Naive B cell (primary cell): Measurements from ENCODE around the gene CCL21. TPM values are rescaled to one million over a fixed set of nuclear protein-coding genes. Genes with fewer than 3 reads are reported as not detected.
A peak's percentile ranks its signal among the peaks of the same experiment; 100 is the strongest.

Experiments used
- ATAC-seq, 2 donors: fragments of 150-1000 bp; cut with Tn5 transposase; 2 replicates each; pipeline ENCODE4 v1.10.0; 2021; ENCODE audit warnings: low read depth in 2 of 2, mild to moderate bottlenecking in 2 of 2, moderate library complexity in 2 of 2
- DNase-seq: peaks from one replicate; pipeline ENCODE4 v3.0.0; 2022
- H3K27ac Mint-ChIP-seq, 6 donors: one replicate each; pipeline ENCODE4 v1.8.0; 2020 to 2022; ENCODE audit warnings: mild to moderate bottlenecking in 6 of 6, mixed read lengths in 6 of 6, moderate library complexity in 5 of 6, inconsistent platforms in 2 of 6
- H3K27me3 Mint-ChIP-seq, 3 donors: one replicate each; pipeline ENCODE4 v1.8.0; 2021 to 2022; ENCODE audit warnings: mixed read lengths in 3 of 3, mild to moderate bottlenecking in 1 of 3
- H3K36me3 Mint-ChIP-seq, 2 donors: one replicate each; pipeline ENCODE4 v1.8.0; 2020 to 2022; ENCODE audit warnings: mixed read lengths in 2 of 2, inconsistent platforms in 1 of 2, mild to moderate bottlenecking in 1 of 2
- H3K4me1 Mint-ChIP-seq, 3 donors: one replicate each; pipeline ENCODE4 v1.8.0; 2020 to 2022; ENCODE audit warnings: mixed read lengths in 3 of 3, inconsistent platforms in 1 of 3, mild to moderate bottlenecking in 1 of 3, moderate library complexity in 1 of 3
- H3K4me3 Mint-ChIP-seq, 8 donors: one replicate each; pipeline ENCODE4 v1.8.0; 2020 to 2022; ENCODE audit warnings: mild to moderate bottlenecking in 8 of 8, mixed read lengths in 8 of 8, moderate library complexity in 8 of 8, inconsistent platforms in 2 of 8
- H3K9me3 Mint-ChIP-seq, 7 donors: one replicate each; pipeline ENCODE4 v1.8.0; 2020 to 2022; ENCODE audit warnings: mixed read lengths in 7 of 7, mild to moderate bottlenecking in 5 of 7, inconsistent platforms in 2 of 7, moderate library complexity in 1 of 7
- polyA plus RNA-seq, 6 donors: library from polyadenylated mRNA; unstranded; fragments of 300-500 nt; fragmentation: Illumina TruSeq; gene quantifications; one replicate each; pipeline ENCODE4 v1.2.3, GENCODE V29; 2021; ENCODE audit warnings: low read depth in 6 of 6

CCL21 gene
- polyA plus RNA-seq, 6 donors from 2014 or later: not detected

DNA sequence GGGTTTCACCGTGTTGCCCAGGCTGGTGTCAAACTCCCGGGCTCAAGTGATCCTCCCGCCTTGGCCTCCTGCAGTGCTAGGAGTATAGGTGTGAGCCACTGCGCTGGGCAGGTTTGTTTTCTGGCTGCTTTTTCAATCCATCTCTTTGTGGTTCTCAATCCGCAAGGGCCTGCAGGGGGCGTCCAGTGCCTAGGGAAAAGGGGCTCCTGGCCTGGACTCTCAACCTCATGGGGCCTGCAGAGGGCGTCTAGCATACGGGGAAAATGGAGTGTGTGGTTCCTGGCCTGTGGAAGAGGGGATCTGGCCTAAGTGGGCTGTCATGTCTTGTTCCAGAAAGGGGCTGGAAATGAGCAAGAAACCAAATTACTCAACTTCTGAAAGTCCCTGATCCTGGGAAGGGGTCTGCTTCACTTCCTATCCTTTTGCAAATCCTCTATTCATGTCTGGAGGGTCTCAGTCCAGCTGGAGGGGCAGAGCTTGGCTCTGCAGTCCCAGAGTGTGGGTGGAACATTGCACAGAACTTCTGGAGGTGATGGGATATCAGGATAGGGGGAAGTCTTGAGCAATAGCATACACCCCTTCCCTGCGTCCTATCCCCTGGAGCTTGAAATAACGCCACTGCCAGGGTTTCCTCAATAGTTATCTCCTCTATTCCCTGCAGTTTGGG, 34.8 kb downstream of the CCL21 start:
- peak; percentile 42 to 55 for ATAC-seq
- Mint-ChIP-seq H3K36me3 (peaks cover 0 to 5% of the 10 kb centered on the region in 2 donors), H3K27ac (peak overlapping the region in 2 of 6 donors; percentile 7 to 10), H3K4me1 (peaks cover 0 to 4% (median 0%) of the 10 kb centered on the region in 3 donors), H3K27me3 (no peaks in the 10 kb centered on the region), H3K9me3 (peaks cover 0 to 9% (median 4%) of the 10 kb centered on the region in 7 donors), H3K4me3 (no peak overlapping the region)
- DNase-seq: peak; percentile 20

DNA sequence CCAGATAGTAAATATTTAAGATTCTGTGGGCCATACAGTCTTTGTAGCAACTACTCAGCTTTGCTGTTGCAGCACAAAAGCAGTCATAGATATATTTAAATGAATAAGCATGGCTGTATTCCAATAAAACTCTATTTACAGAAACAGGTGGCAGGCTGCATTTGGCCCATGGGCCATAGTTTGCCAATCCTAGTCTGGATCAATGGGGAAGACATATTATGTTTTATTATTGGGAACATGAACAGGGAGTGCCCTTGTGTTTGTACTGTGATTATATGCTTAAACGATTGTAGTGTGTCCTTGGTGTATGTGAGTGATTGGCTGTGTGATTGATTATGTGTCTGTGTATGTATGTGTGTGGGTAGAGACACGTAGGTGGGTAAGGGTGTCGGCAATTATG, 35.5 kb downstream of the CCL21 start:
- ATAC-seq (no peak), DNase-seq (no peak)
- Mint-ChIP-seq H3K27me3 (no peaks in the 10 kb centered on the region), H3K27ac (peak overlapping the region in 1 of 6 donors; percentile 13), H3K36me3 (peaks cover 3 to 9% of the 10 kb centered on the region in 2 donors), H3K9me3 (peaks cover 3 to 16% (median 9%) of the 10 kb centered on the region in 7 donors), H3K4me1 (peaks cover 0 to 4% (median 0%) of the 10 kb centered on the region in 3 donors), H3K4me3 (no peak overlapping the region)

DNA sequence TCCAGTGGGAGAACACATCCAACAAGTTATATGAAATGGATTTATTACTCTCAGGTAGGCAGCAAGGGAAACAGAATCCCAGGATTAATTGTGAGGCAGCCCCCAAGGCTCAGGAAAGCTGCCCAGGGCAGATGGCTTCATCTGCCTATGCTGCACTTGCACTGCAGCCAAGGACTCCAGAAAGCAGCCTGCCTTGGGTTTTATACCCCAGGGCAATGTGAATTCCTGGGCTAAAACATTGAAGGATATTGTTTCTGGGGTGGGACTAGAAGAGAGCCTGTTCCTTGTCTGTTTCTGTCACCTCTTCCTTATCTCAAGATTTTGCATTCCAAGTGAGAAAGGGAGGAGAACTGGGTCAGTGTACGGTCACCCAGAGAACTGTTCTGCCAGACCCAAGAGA, 38.6 kb downstream of the CCL21 start:
- H3K4me3 Mint-ChIP-seq: no peak overlapping the region
- H3K27me3 Mint-ChIP-seq: no peaks in the 10 kb centered on the region
- DNase-seq (no peak), ATAC-seq (no peak)
- H3K27ac Mint-ChIP-seq: no peak overlapping the region
- peaks cover 0 to 7% (median 6%) of the 10 kb centered on the region in 3 donors for H3K4me1 Mint-ChIP-seq
- H3K36me3 Mint-ChIP-seq: peaks cover 10 to 13% of the 10 kb centered on the region in 2 donors
- peaks cover 9 to 21% (median 14%) of the 10 kb centered on the region in 7 donors for H3K9me3 Mint-ChIP-seq

DNA sequence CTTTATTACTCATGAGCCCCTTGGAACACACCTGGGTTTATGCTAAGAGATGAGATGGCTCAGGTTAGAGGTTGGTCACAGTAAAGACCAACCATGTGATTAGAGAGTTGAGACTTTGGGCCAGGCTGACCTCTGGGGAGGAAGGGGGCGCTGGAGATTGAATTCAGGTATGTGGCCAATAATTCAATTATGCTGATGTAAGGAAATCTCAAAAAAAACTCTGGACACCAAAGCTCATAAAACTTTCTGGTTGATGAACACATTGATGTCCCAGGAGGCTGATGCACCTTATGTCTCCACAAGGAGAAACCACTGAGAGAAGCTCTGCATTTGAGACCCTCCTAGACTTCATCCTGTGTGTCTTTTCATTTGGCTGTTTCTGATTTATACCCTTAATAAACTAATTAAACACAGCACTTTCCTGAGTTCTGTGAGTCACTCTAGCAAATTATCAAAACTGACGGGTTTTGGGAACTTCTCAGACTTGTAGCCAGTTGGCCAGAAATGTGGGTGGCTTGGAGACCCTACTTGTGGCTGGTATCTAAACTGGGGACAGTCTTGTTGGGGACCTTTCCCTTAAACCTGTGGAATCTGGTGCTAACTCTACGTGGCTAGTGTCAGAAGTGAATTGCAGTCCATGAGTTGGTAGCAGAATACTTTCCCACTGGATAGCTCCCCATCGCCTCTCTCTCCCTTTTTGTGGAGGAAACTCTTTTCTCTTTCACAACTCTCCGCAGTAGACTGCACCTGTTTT, 40.0 kb downstream of the CCL21 start:
- no peak for DNase-seq
- Mint-ChIP-seq H3K4me1 (peaks cover 9 to 15% (median 14%) of the 10 kb centered on the region in 3 donors), H3K27ac (no peak overlapping the region), H3K9me3 (peaks cover 9 to 21% (median 14%) of the 10 kb centered on the region in 7 donors), H3K27me3 (no peaks in the 10 kb centered on the region), H3K36me3 (peaks cover 10 to 13% of the 10 kb centered on the region in 2 donors), H3K4me3 (peak overlapping the region in 1 of 8 donors; percentile 41)
- ATAC-seq: no peak

- peak; percentile 79 for DNase-seq
- peak overlapping the region; percentile 75 to 96 (median 93) for H3K4me3 Mint-ChIP-seq
- peaks cover 9 to 17% (median 11%) of the 10 kb centered on the region in 7 donors for H3K9me3 Mint-ChIP-seq
- H3K36me3 Mint-ChIP-seq: peaks cover 12 to 13% of the 10 kb centered on the region in 2 donors
- peak overlapping the region; percentile 83 to 98 (median 96) for H3K27ac Mint-ChIP-seq
- peak; percentile 76 to 77 for ATAC-seq
- H3K4me1 Mint-ChIP-seq: peaks cover 21 to 26% (median 22%) of the 10 kb centered on the region in 3 donors
- no peaks in the 10 kb centered on the region for H3K27me3 Mint-ChIP-seq
Observed at GRCh38 chr9:34665381-34666250, 44.3 kb downstream of the CCL21 start.

GRCh38 chr9:34665067-34665380, 44.9 kb downstream of the CCL21 start:
- ATAC-seq (peak; percentile 4 to 6), DNase-seq (no peak)
- Mint-ChIP-seq H3K4me1 (peaks cover 24 to 26% (median 24%) of the 10 kb centered on the region in 3 donors), H3K9me3 (peaks cover 6 to 11% (median 9%) of the 10 kb centered on the region in 7 donors), H3K27ac (peak overlapping the region in 4 of 6 donors; percentile 90 to 98 (median 94)), H3K27me3 (no peaks in the 10 kb centered on the region), H3K36me3 (peaks cover 8 to 16% of the 10 kb centered on the region in 2 donors), H3K4me3 (peak overlapping the region; percentile 75 to 96 (median 93))

GRCh38 chr9:34664281-34665066, 45.5 kb downstream of the CCL21 start:
- Mint-ChIP-seq H3K36me3 (peaks cover 5 to 13% of the 10 kb centered on the region in 2 donors), H3K9me3 (peaks cover 5 to 7% (median 5%) of the 10 kb centered on the region in 7 donors), H3K4me3 (peak overlapping the region; percentile 75 to 94 (median 92)), H3K4me1 (peaks cover 24 to 26% (median 24%) of the 10 kb centered on the region in 3 donors), H3K27me3 (no peaks in the 10 kb centered on the region), H3K27ac (peak overlapping the region; percentile 7 to 95 (median 90))
- peak; percentile 68 for DNase-seq
- ATAC-seq: peak; percentile 48 to 50

DNA sequence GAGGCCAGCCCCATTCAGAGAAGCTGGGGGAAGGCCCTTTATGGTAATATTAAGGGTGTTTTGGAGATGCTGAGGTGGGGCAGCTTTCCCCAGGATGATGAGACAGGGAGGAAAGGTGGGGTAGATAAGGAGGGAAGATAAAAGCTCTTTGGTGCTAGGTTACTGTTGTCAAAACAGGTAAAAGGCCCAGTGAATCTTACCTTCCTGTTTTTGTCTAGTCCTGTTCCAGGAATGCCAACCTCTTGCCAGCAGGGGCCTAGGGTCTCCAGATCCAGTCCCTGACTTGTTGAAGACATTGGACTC, 46.7 kb downstream of the CCL21 start:
- no peak for ATAC-seq
- H3K27me3 Mint-ChIP-seq: no peaks in the 10 kb centered on the region

GRCh38 chr9:34662526-34663302, 47.2 kb downstream of the CCL21 start, which contains the start of gene CCL27:
TSS of gene CCL27 (minus strand) at chr9:34662657. CDS start at chr9:34662633, 24 bp downstream.
- H3K27me3 Mint-ChIP-seq: no peaks in the 10 kb centered on the region
- H3K27ac Mint-ChIP-seq: no peak within 1 kb of the TSS
- DNase-seq (no peak), ATAC-seq (no peak)
- H3K9me3 Mint-ChIP-seq: peaks cover 0 to 1% (median 0%) of the 10 kb centered on the region in 7 donors
- peak within 1 kb of the TSS in 4 of 8 donors; percentile 35 to 70 (median 60) for H3K4me3 Mint-ChIP-seq
- peaks cover 0 to 6% of the 10 kb centered on the region in 2 donors for H3K36me3 Mint-ChIP-seq
- peaks cover 23 to 24% (median 24%) of the 10 kb centered on the region in 3 donors for H3K4me1 Mint-ChIP-seq

More for the DNA sequence above, 46.7 kb downstream of the CCL21 start:
- Mint-ChIP-seq H3K9me3 (peaks cover 0 to 2% (median 0%) of the 10 kb centered on the region in 7 donors), H3K4me1 (peaks cover 24 to 25% (median 24%) of the 10 kb centered on the region in 3 donors), H3K4me3 (peak overlapping the region in 3 of 8 donors; percentile 35 to 68 (median 51)), H3K36me3 (peaks cover 0 to 6% of the 10 kb centered on the region in 2 donors), H3K27ac (no peak overlapping the region)
- DNase-seq: no peak

- Mint-ChIP-seq H3K4me1 (peaks cover 10 to 13% (median 11%) of the 10 kb centered on the region in 3 donors), H3K27ac (no peak overlapping the region), H3K27me3 (no peaks in the 10 kb centered on the region), H3K9me3 (no peaks in the 10 kb centered on the region), H3K36me3 (peaks cover 0 to 6% of the 10 kb centered on the region in 2 donors), H3K4me3 (no peak overlapping the region)
- ATAC-seq: no peak
- DNase-seq: no peak
Observed at GRCh38 chr9:34659592-34660253, 50.2 kb downstream of the CCL21 start.
